Keratinocyte (primary cell): ENCODE results near the gene KDM4B. TPM values are rescaled to one million over a fixed set of nuclear protein-coding genes. Genes with fewer than 3 reads are reported as not detected.
"Not testable (repeated sequence)": the region's sequence is repeated elsewhere in the genome, so short reads cannot be mapped to it uniquely, and the experiment has no call there.

Experiments
- DNase-seq: peaks from one replicate; pipeline ENCODE4 v3.0.0-alpha.2; 2011; ENCODE audit warnings: low read depth, missing footprints, low spot score
- FAIRE-seq: peaks from 2 replicates; lab custom pipeline; 2011; peaks lifted over from hg19 to GRCh38; lab: Jason Lieb, UNC
- H2AFZ ChIP-seq: 2 replicates; pipeline ENCODE4 v1.6.0; 2012; ENCODE audit warnings: low read length, control low read depth, inconsistent platforms; ENCODE audit not compliant: control insufficient read depth
- H3K27ac ChIP-seq: 2 replicates; pipeline ENCODE4 v1.5.1; 2011; ENCODE audit warnings: low read length; ENCODE audit not compliant: control insufficient read depth, insufficient read depth
- H3K27me3 ChIP-seq: 3 replicates; pipeline ENCODE4 v1.6.0; 2011; ENCODE audit warnings: low read length; ENCODE audit not compliant: control insufficient read depth, insufficient read depth; ENCODE audit errors: extremely low read depth
- H3K36me3 ChIP-seq, 2 experiments: 2 replicates in 1 of 2; 3 replicates in 1 of 2; pipeline ENCODE4 v1.5.1; 2011; ENCODE audit warnings: low read length in 2 of 2, mild to moderate bottlenecking in 1 of 2; ENCODE audit not compliant: control insufficient read depth in 2 of 2, insufficient read depth in 2 of 2; ENCODE audit errors: extremely low read depth in 1 of 2
- H3K4me1 ChIP-seq: 3 replicates; pipeline ENCODE4 v1.5.1; 2011; ENCODE audit warnings: low read length; ENCODE audit not compliant: control insufficient read depth, insufficient read depth; ENCODE audit errors: extremely low read depth
- H3K4me2 ChIP-seq: 3 replicates; pipeline ENCODE4 v1.6.0; 2011; ENCODE audit warnings: low read depth, low read length; ENCODE audit not compliant: control insufficient read depth, insufficient read depth; ENCODE audit errors: extremely low read depth
- H3K4me3 ChIP-seq, 3 experiments: fragments of 200-600 bp in 1 of 3; sonication (generic) in 1 of 3; 2 replicates in 2 of 3; 3 replicates in 1 of 3; pipeline ENCODE4 v1.5.1; 2011 to 2016; ENCODE audit warnings: low read length in 3 of 3, mild to moderate bottlenecking in 3 of 3, control low read depth in 2 of 3, inconsistent platforms in 1 of 3, low read depth in 1 of 3, mixed read lengths in 1 of 3, mixed run types in 1 of 3, moderate library complexity in 1 of 3; ENCODE audit not compliant: control insufficient read depth in 2 of 3, insufficient read depth in 2 of 3; ENCODE audit errors: extremely low read depth in 1 of 3
- H3K79me2 ChIP-seq: 2 replicates; pipeline ENCODE4 v1.6.0; 2012; ENCODE audit warnings: low read length; ENCODE audit not compliant: control insufficient read depth, insufficient read depth
- H3K9ac ChIP-seq: 3 replicates; pipeline ENCODE4 v1.6.0; 2011; ENCODE audit warnings: low read length; ENCODE audit not compliant: control insufficient read depth, insufficient read depth; ENCODE audit errors: extremely low read depth
- H3K9me1 ChIP-seq: 3 replicates; pipeline ENCODE4 v1.6.0; 2011; ENCODE audit warnings: low read length; ENCODE audit not compliant: control insufficient read depth, insufficient read depth; ENCODE audit errors: extremely low read depth
- H3K9me3 ChIP-seq: 2 replicates; pipeline ENCODE4 v1.5.1; 2012; ENCODE audit warnings: low read depth, low read length; ENCODE audit not compliant: control insufficient read depth
- H4K20me1 ChIP-seq: 3 replicates; pipeline ENCODE4 v1.6.0; 2011; ENCODE audit warnings: low read length; ENCODE audit not compliant: control insufficient read depth, insufficient read depth; ENCODE audit errors: extremely low read depth
- EZH2 ChIP-seq: IDR thresholded peaks from one replicate; pipeline ENCODE4 v1.6.1; 2012; ENCODE audit warnings: inconsistent platforms, mild to moderate bottlenecking, low read length, moderate library complexity
- dilution Hi-C: fragments of 300-500 bp; cut with MboI; formaldehyde crosslinking; loops from one replicate; pipeline ENCODE4 v1.7.0; 2020; ENCODE audit warnings: low sequenced_read_pairs; ENCODE audit not compliant: extremely low pct_ligation_motif_present
- polyA plus RNA-seq, 5 experiments: library from polyadenylated mRNA; depleted of rRNA in 3 of 5; stranded (reverse) in 3 of 5; stranded (forward) in 1 of 5; unstranded in 1 of 5; fragments of >200 nt; gene quantifications; 1 replicate in 1 of 5; 2 replicates in 3 of 5; 3 replicates in 1 of 5; pipeline versions ENCODE4 v1.2.1 to v1.2.3, GENCODE V29; 2011 to 2012; ENCODE audit warnings: missing spikeins in 2 of 5, low read depth in 1 of 5, low replicate concordance in 1 of 5
- TF ChIP-seq, protein P1 (sequence below), 3 experiments: IDR thresholded peaks in 1 of 3; conservative IDR thresholded peaks in 1 of 3; optimal IDR thresholded peaks in 1 of 3; 2 replicates in 2 of 3; 3 replicates in 1 of 3; pipeline versions ENCODE3 to v1.5.1; 2011; ENCODE audit warnings: low read length in 3 of 3, mild to moderate bottlenecking in 3 of 3, moderate library complexity in 2 of 3, control low read depth in 1 of 3, inconsistent platforms in 1 of 3; ENCODE audit not compliant: insufficient read depth in 2 of 3; ENCODE audit errors: extremely low read depth in 1 of 3

Gene KDM4B
- polyA plus RNA-seq, 1 donor (not counting 4 experiments of a cell fraction or from before 2014, with no cell fraction given), result 6.2 TPM

DNA sequence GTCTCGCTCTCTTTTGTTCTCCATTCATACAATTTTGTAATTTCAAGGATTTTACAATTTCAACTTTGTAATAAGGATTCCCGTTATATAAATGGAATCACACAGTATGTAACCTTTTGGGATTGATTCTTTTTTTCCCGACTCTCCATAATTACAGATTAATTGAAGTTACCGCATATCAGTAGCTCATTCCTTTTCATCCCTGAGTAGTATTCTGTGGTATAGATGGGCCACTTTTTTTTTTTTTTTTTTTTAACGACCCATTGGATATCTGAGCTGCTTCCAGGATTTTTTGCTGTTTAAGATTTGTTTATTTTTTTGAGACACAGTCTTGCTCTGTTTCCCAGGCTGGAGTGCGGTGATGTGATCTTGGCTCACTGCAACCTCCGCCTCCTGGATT, 31.9 kb upstream of the KDM4B start:
- H3K79me2 ChIP-seq, result peaks cover 7% of the 10 kb centered on the region
- no peak for DNase-seq
- no peak for TF ChIP-seq EZH2
- TF ChIP-seq, protein P1, sequence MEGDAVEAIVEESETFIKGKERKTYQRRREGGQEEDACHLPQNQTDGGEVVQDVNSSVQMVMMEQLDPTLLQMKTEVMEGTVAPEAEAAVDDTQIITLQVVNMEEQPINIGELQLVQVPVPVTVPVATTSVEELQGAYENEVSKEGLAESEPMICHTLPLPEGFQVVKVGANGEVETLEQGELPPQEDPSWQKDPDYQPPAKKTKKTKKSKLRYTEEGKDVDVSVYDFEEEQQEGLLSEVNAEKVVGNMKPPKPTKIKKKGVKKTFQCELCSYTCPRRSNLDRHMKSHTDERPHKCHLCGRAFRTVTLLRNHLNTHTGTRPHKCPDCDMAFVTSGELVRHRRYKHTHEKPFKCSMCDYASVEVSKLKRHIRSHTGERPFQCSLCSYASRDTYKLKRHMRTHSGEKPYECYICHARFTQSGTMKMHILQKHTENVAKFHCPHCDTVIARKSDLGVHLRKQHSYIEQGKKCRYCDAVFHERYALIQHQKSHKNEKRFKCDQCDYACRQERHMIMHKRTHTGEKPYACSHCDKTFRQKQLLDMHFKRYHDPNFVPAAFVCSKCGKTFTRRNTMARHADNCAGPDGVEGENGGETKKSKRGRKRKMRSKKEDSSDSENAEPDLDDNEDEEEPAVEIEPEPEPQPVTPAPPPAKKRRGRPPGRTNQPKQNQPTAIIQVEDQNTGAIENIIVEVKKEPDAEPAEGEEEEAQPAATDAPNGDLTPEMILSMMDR (optimal IDR thresholded peaks at IDR 0.05 in 1 of 3, IDR thresholded peaks at IDR 0.05 in 1 of 3, conservative IDR thresholded peaks at IDR 0.05 in 1 of 3; ENCODE audit: extremely low read depth in 1 of 3, insufficient read depth in 2 of 3, low read length in 3 of 3), result no peak
- no peak overlapping the region for H2AFZ ChIP-seq
- H4K20me1 ChIP-seq, result no peaks in the 10 kb centered on the region
- FAIRE-seq, result no peak
- H3K27me3 ChIP-seq, result no peaks in the 10 kb centered on the region
- no peak overlapping the region for H3K9ac ChIP-seq
- no peak overlapping the region for H3K4me3 ChIP-seq
- H3K36me3 ChIP-seq, result peaks cover 7 to 32% of the 10 kb centered on the region in 2 experiments
- H3K9me3 ChIP-seq, result no peaks in the 10 kb centered on the region
- H3K4me2 ChIP-seq, result no peak overlapping the region
- dilution Hi-C loops, result no loop called here
- H3K9me1 ChIP-seq, result no peaks in the 10 kb centered on the region
- H3K27ac ChIP-seq, result no peak overlapping the region
- H3K4me1 ChIP-seq, result no peaks in the 10 kb centered on the region

DNA sequence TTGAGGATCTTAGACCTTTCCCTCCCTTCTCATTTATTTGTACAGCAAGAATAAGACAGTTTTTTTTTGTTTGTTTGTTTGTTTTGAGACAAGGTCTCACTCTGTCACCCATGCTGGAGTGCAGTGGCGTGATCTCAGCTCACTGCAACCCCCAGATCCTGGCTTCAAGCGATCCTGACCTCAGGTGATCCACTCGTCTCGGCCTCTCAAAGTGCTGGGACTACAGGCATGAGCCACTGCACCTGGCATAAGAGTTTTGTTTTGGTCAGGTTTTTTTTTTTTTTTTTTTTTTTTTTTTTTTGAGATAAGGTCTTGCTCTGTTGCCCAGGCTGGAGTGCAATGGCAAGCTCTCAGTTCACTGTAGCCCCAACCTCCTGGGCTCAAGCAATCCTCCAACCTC, 30.5 kb upstream of the KDM4B start:
- dilution Hi-C loops, H3K4me1 ChIP-seq, H3K79me2 ChIP-seq, H3K27ac ChIP-seq, H3K4me2 ChIP-seq, H3K9me1 ChIP-seq, H3K9me3 ChIP-seq, H4K20me1 ChIP-seq, H2AFZ ChIP-seq, H3K9ac ChIP-seq, FAIRE-seq, DNase-seq, H3K27me3 ChIP-seq, H3K4me3 ChIP-seq: not testable (repeated sequence)
- peaks cover 6 to 24% of the 10 kb centered on the region in 2 experiments for H3K36me3 ChIP-seq

DNA sequence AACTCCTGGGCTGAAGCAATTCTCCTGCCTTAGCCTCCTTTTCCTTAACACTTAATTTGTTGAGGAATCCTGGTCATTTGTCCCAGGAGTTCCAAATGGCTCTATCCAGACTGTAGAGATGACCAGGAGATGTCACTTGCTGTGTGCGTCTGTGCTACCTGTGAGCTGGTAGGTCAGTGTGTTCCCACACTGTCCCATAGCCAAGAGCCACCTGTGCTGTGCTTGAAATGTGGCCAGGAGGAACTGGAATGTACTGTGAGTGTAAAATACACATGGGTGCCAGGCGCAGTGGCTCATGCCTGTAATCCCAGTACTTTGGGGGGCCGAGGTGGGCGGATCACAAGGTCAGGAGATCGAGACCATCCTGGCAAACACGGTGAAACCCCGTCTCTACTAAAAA, 29.4 kb upstream of the KDM4B start:
- H3K4me3 ChIP-seq, result no peak overlapping the region
- peaks cover 6 to 20% of the 10 kb centered on the region in 2 experiments for H3K36me3 ChIP-seq
- H3K27ac ChIP-seq, result no peak overlapping the region
- H3K79me2 ChIP-seq, result peaks cover 4% of the 10 kb centered on the region
- H2AFZ ChIP-seq, result no peak overlapping the region
- no peaks in the 10 kb centered on the region for H3K9me1 ChIP-seq
- dilution Hi-C loops, result no loop called here
- no peaks in the 10 kb centered on the region for H3K4me1 ChIP-seq
- no peak for FAIRE-seq
- no peak for DNase-seq
- no peak overlapping the region for H3K4me2 ChIP-seq
- H3K9me3 ChIP-seq, result no peaks in the 10 kb centered on the region
- H4K20me1 ChIP-seq, result no peaks in the 10 kb centered on the region
- no peaks in the 10 kb centered on the region for H3K27me3 ChIP-seq
- H3K9ac ChIP-seq, result no peak overlapping the region
- no peak for TF ChIP-seq EZH2
- TF ChIP-seq, protein P1 (optimal IDR thresholded peaks at IDR 0.05 in 1 of 3, IDR thresholded peaks at IDR 0.05 in 1 of 3, conservative IDR thresholded peaks at IDR 0.05 in 1 of 3; ENCODE audit: extremely low read depth in 1 of 3, insufficient read depth in 2 of 3, low read length in 3 of 3), result no peak

DNA sequence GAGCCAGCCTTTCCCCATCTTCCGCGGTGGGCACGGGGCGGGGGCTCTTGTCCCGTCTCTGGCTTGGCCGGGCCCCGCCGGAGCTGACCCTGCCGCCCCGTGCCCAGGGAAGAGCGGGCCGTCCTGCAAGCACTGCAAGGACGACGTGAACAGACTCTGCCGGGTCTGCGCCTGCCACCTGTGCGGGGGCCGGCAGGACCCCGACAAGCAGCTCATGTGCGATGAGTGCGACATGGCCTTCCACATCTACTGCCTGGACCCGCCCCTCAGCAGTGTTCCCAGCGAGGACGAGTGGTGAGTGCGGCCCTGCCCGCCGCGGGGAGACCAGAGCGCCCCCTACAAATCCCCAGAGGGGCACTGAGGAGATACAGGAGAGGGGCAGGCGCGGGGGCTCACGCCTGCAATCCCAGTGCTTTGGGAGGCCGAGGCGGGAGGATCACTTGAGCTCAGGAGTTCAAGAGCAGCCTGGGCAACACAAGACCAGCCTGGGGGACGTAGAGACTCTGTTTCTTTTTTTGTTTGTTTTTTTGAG, 27.2 kb upstream of the KDM4B start:
- H4K20me1 ChIP-seq, H3K79me2 ChIP-seq, FAIRE-seq, H3K9ac ChIP-seq, H3K4me3 ChIP-seq, DNase-seq, H3K27me3 ChIP-seq, dilution Hi-C loops, H3K4me1 ChIP-seq, H3K9me3 ChIP-seq, H3K9me1 ChIP-seq, H3K27ac ChIP-seq, H2AFZ ChIP-seq, H3K4me2 ChIP-seq: not testable (repeated sequence)
- peaks cover 3 to 15% of the 10 kb centered on the region in 2 experiments for H3K36me3 ChIP-seq
